Coronary artery (tissue), 2 donors: ENCODE measurements around the gene EHHADH.
"Not testable (repeated sequence)": the region's sequence is repeated elsewhere in the genome, so short reads cannot be mapped to it uniquely, and the experiment has no call there.

ENCODE experiments used
- DNase-seq: peaks from one replicate; pipeline ENCODE4 v3.0.0-alpha.2; 2017; ENCODE audit warnings: low spot score
- H3K27ac ChIP-seq, 2 donors: fragments of 200-600 bp; sonication (generic); one replicate each; pipeline ENCODE4 v1.5.1; 2016 to 2019
- H3K4me3 ChIP-seq: fragments of 200-600 bp; sonication (generic); 2 replicates; pipeline ENCODE4 v1.5.1; 2016; ENCODE audit warnings: mild to moderate bottlenecking, moderate library complexity
- CTCF ChIP-seq: fragments of 200-600 bp; sonication (generic); IDR thresholded peaks from one replicate; pipeline ENCODE4 v1.5.1; 2019; ENCODE audit warnings: antibody characterized with exemption

Gene EHHADH

GRCh38 chr3:185251272-185251671, 2.6 kb downstream of the EHHADH start:
- no peak for DNase-seq
- H3K27ac ChIP-seq, result no peak overlapping the region
- no peak overlapping the region for H3K4me3 ChIP-seq
- TF ChIP-seq CTCF, result no peak

- TF ChIP-seq CTCF, result no peak
- Histone ChIP-seq H3K4me3 (no peak overlapping the region), H3K27ac (no peak overlapping the region)
- DNase-seq, result no peak
Measured at GRCh38 chr3:185250653-185251052, 3.2 kb downstream of the EHHADH start.

- DNase-seq, result no peak
- Histone ChIP-seq H3K4me3 (no peak overlapping the region), H3K27ac (no peak overlapping the region)
- no peak for TF ChIP-seq CTCF
Measured at GRCh38 chr3:185250247-185250646, 3.6 kb downstream of the EHHADH start.

GRCh38 chr3:185242642-185243041, 11.2 kb downstream of the EHHADH start:
- DNase-seq, result no peak
- Histone ChIP-seq H3K27ac (no peak overlapping the region), H3K4me3 (no peak overlapping the region)
- no peak for TF ChIP-seq CTCF

GRCh38 chr3:185236969-185237368, 16.9 kb downstream of the EHHADH start:
- TF ChIP-seq CTCF, result no peak
- DNase-seq, result no peak
- Histone ChIP-seq H3K27ac (no peak overlapping the region), H3K4me3 (no peak overlapping the region)

GRCh38 chr3:185233328-185233727, 20.5 kb downstream of the EHHADH start:
- H3K27ac ChIP-seq, result no peak overlapping the region
- no peak for TF ChIP-seq CTCF
- H3K4me3 ChIP-seq, result no peak overlapping the region
- DNase-seq, result no peak

GRCh38 chr3:185226526-185226925, 27.3 kb downstream of the EHHADH start:
- H3K4me3 ChIP-seq, H3K27ac ChIP-seq, DNase-seq: not testable (repeated sequence)

- no peak for DNase-seq
- Histone ChIP-seq H3K27ac (no peak overlapping the region), H3K4me3 (no peak overlapping the region)
- TF ChIP-seq CTCF, result no peak
Measured at GRCh38 chr3:185225523-185225922, 28.3 kb downstream of the EHHADH start.
